Keratinocyte (primary cell): Measurements from ENCODE around the gene BCO1. TPM values are rescaled to one million over a fixed set of nuclear protein-coding genes. Genes with fewer than 3 reads are reported as not detected.

ENCODE experiments used
- DNase-seq: peaks from one replicate; pipeline ENCODE4 v3.0.0-alpha.2; 2011; ENCODE audit warnings: low read depth, missing footprints, low spot score
- FAIRE-seq: peaks from 2 replicates; lab custom pipeline; 2011; peaks lifted over from hg19 to GRCh38; lab: Jason Lieb, UNC
- H2AFZ ChIP-seq: 2 replicates; pipeline ENCODE4 v1.6.0; 2012; ENCODE audit warnings: low read length, control low read depth, inconsistent platforms; ENCODE audit not compliant: control insufficient read depth
- H3K27ac ChIP-seq: 2 replicates; pipeline ENCODE4 v1.5.1; 2011; ENCODE audit warnings: low read length; ENCODE audit not compliant: control insufficient read depth, insufficient read depth
- H3K27me3 ChIP-seq: 3 replicates; pipeline ENCODE4 v1.6.0; 2011; ENCODE audit warnings: low read length; ENCODE audit not compliant: control insufficient read depth, insufficient read depth; ENCODE audit errors: extremely low read depth
- H3K36me3 ChIP-seq, 2 experiments: 2 replicates in 1 of 2; 3 replicates in 1 of 2; pipeline ENCODE4 v1.5.1; 2011; ENCODE audit warnings: low read length in 2 of 2, mild to moderate bottlenecking in 1 of 2; ENCODE audit not compliant: control insufficient read depth in 2 of 2, insufficient read depth in 2 of 2; ENCODE audit errors: extremely low read depth in 1 of 2
- H3K4me1 ChIP-seq: 3 replicates; pipeline ENCODE4 v1.5.1; 2011; ENCODE audit warnings: low read length; ENCODE audit not compliant: control insufficient read depth, insufficient read depth; ENCODE audit errors: extremely low read depth
- H3K4me2 ChIP-seq: 3 replicates; pipeline ENCODE4 v1.6.0; 2011; ENCODE audit warnings: low read depth, low read length; ENCODE audit not compliant: control insufficient read depth, insufficient read depth; ENCODE audit errors: extremely low read depth
- H3K4me3 ChIP-seq, 3 experiments: fragments of 200-600 bp in 1 of 3; sonication (generic) in 1 of 3; 2 replicates in 2 of 3; 3 replicates in 1 of 3; pipeline ENCODE4 v1.5.1; 2011 to 2016; ENCODE audit warnings: low read length in 3 of 3, mild to moderate bottlenecking in 3 of 3, control low read depth in 2 of 3, inconsistent platforms in 1 of 3, low read depth in 1 of 3, mixed read lengths in 1 of 3, mixed run types in 1 of 3, moderate library complexity in 1 of 3; ENCODE audit not compliant: control insufficient read depth in 2 of 3, insufficient read depth in 2 of 3; ENCODE audit errors: extremely low read depth in 1 of 3
- H3K79me2 ChIP-seq: 2 replicates; pipeline ENCODE4 v1.6.0; 2012; ENCODE audit warnings: low read length; ENCODE audit not compliant: control insufficient read depth, insufficient read depth
- H3K9ac ChIP-seq: 3 replicates; pipeline ENCODE4 v1.6.0; 2011; ENCODE audit warnings: low read length; ENCODE audit not compliant: control insufficient read depth, insufficient read depth; ENCODE audit errors: extremely low read depth
- H3K9me1 ChIP-seq: 3 replicates; pipeline ENCODE4 v1.6.0; 2011; ENCODE audit warnings: low read length; ENCODE audit not compliant: control insufficient read depth, insufficient read depth; ENCODE audit errors: extremely low read depth
- H3K9me3 ChIP-seq: 2 replicates; pipeline ENCODE4 v1.5.1; 2012; ENCODE audit warnings: low read depth, low read length; ENCODE audit not compliant: control insufficient read depth
- H4K20me1 ChIP-seq: 3 replicates; pipeline ENCODE4 v1.6.0; 2011; ENCODE audit warnings: low read length; ENCODE audit not compliant: control insufficient read depth, insufficient read depth; ENCODE audit errors: extremely low read depth
- CTCF ChIP-seq, 3 experiments: IDR thresholded peaks in 1 of 3; conservative IDR thresholded peaks in 1 of 3; optimal IDR thresholded peaks in 1 of 3; 2 replicates in 2 of 3; 3 replicates in 1 of 3; pipeline versions ENCODE3 to v1.5.1; 2011; ENCODE audit warnings: low read length in 3 of 3, mild to moderate bottlenecking in 3 of 3, moderate library complexity in 2 of 3, control low read depth in 1 of 3, inconsistent platforms in 1 of 3; ENCODE audit not compliant: insufficient read depth in 2 of 3; ENCODE audit errors: extremely low read depth in 1 of 3
- EZH2 ChIP-seq: IDR thresholded peaks from one replicate; pipeline ENCODE4 v1.6.1; 2012; ENCODE audit warnings: inconsistent platforms, mild to moderate bottlenecking, low read length, moderate library complexity
- dilution Hi-C: fragments of 300-500 bp; cut with MboI; formaldehyde crosslinking; loops from one replicate; pipeline ENCODE4 v1.7.0; 2020; ENCODE audit warnings: low sequenced_read_pairs; ENCODE audit not compliant: extremely low pct_ligation_motif_present
- polyA plus RNA-seq, 5 experiments: library from polyadenylated mRNA; depleted of rRNA in 3 of 5; stranded (reverse) in 3 of 5; stranded (forward) in 1 of 5; unstranded in 1 of 5; fragments of >200 nt; gene quantifications; 1 replicate in 1 of 5; 2 replicates in 3 of 5; 3 replicates in 1 of 5; pipeline versions ENCODE4 v1.2.1 to v1.2.3, GENCODE V29; 2011 to 2012; ENCODE audit warnings: missing spikeins in 2 of 5, low read depth in 1 of 5, low replicate concordance in 1 of 5

The BCO1 gene
- polyA plus RNA-seq, 1 donor (not counting 4 experiments of a cell fraction or from before 2014, with no cell fraction given): 0.07 TPM

- Histone ChIP-seq H3K9ac (no peak overlapping the region), H3K4me2 (no peak overlapping the region)
Observed at GRCh38 chr16:81229811-81230210, 8.7 kb upstream of the BCO1 start.

GRCh38 chr16:81231014-81231413 lies 7.5 kb upstream of the BCO1 start:
- dilution Hi-C loops: no loop called here
- Histone ChIP-seq H3K9me1 (no peaks in the 10 kb centered on the region), H3K9me3 (no peaks in the 10 kb centered on the region), H3K27me3 (peaks cover 20% of the 10 kb centered on the region), H3K4me1 (no peaks in the 10 kb centered on the region), H3K4me3 (no peak overlapping the region), H3K36me3 (no peaks in the 10 kb centered on the region), H3K4me2 (no peak overlapping the region), H2AFZ (no peak overlapping the region), H3K27ac (no peak overlapping the region), H3K79me2 (no peaks in the 10 kb centered on the region), H4K20me1 (no peaks in the 10 kb centered on the region), H3K9ac (no peak overlapping the region)
- TF ChIP-seq EZH2 (no peak), CTCF (optimal IDR thresholded peaks at IDR 0.05 in 1 of 3, IDR thresholded peaks at IDR 0.05 in 1 of 3, conservative IDR thresholded peaks at IDR 0.05 in 1 of 3; ENCODE audit: extremely low read depth in 1 of 3, insufficient read depth in 2 of 3, low read length in 3 of 3) (no peak)
- DNase-seq (no peak), FAIRE-seq (no peak)

More at GRCh38 chr16:81229811-81230210, 8.7 kb upstream of the BCO1 start:
- Histone ChIP-seq H3K79me2 (no peaks in the 10 kb centered on the region), H3K9me1 (no peaks in the 10 kb centered on the region), H3K27me3 (peaks cover 20% of the 10 kb centered on the region), H4K20me1 (no peaks in the 10 kb centered on the region), H3K36me3 (no peaks in the 10 kb centered on the region), H3K9me3 (no peaks in the 10 kb centered on the region), H3K4me1 (no peaks in the 10 kb centered on the region), H3K27ac (no peak overlapping the region), H2AFZ (no peak overlapping the region), H3K4me3 (no peak overlapping the region)
- dilution Hi-C loops: no loop called here
- no peak for DNase-seq
- TF ChIP-seq EZH2 (no peak), CTCF (optimal IDR thresholded peaks at IDR 0.05 in 1 of 3, IDR thresholded peaks at IDR 0.05 in 1 of 3, conservative IDR thresholded peaks at IDR 0.05 in 1 of 3; ENCODE audit: extremely low read depth in 1 of 3, insufficient read depth in 2 of 3, low read length in 3 of 3) (no peak)
- no peak for FAIRE-seq
